Muscle of leg (tissue), 11 donors: Measurements from ENCODE around the gene ZNF827. TPM values are rescaled to one million over a fixed set of nuclear protein-coding genes. Genes with fewer than 3 reads are reported as not detected.
"Not testable (repeated sequence)": the region's sequence is repeated elsewhere in the genome, so short reads cannot be mapped to it uniquely, and the experiment has no call there.

ENCODE experiments used
- DNase-seq: peaks from one replicate; pipeline ENCODE4 v3.0.0; 2013
- H3K27ac ChIP-seq: one replicate; pipeline ENCODE4 v1.5.1; 2013; ENCODE audit warnings: mild to moderate bottlenecking, low read length, control low read depth
- H3K27me3 ChIP-seq: one replicate; pipeline ENCODE4 v1.6.1; 2013; ENCODE audit warnings: low read length; ENCODE audit not compliant: control insufficient read depth, insufficient read depth
- H3K36me3 ChIP-seq: one replicate; pipeline ENCODE4 v1.6.1; 2013; ENCODE audit warnings: low read length; ENCODE audit not compliant: control insufficient read depth, insufficient read depth
- H3K4me1 ChIP-seq: one replicate; pipeline ENCODE4 v1.6.1; 2013; ENCODE audit warnings: low read length; ENCODE audit not compliant: control insufficient read depth, insufficient read depth
- H3K4me3 ChIP-seq: one replicate; pipeline ENCODE4 v1.5.1; 2013; ENCODE audit warnings: low read length, control low read depth
- H3K9me3 ChIP-seq: replicated peaks from 2 replicates; pipeline ENCODE4 v1.6.1; 2013; ENCODE audit warnings: low read depth, low read length; ENCODE audit not compliant: control insufficient read depth
- WGBS: methylation state at CpG from one replicate; pipeline ENCODE4 v1.1.5; 2013; ENCODE audit warnings: missing lambda C conversion rate; ENCODE audit not compliant: insufficient coverage; 5-methylcytosine and 5-hydroxymethylcytosine counted together
- polyA plus RNA-seq, 8 donors: library from polyadenylated mRNA; unstranded; fragments of 120-200 nt; gene quantifications; one replicate each; pipeline versions ENCODE4 v1.2.1 to v1.2.3, GENCODE V29; 2013; ENCODE audit warnings: inconsistent platforms in 1 of 8, low replicate concordance in 1 of 8; ENCODE audit not compliant: insufficient read length in 8 of 8, insufficient read depth in 1 of 8
- total RNA-seq: library from RNA; stranded (reverse); fragments of 120-200 nt; gene quantifications from one replicate; pipeline ENCODE4 v1.2.4, GENCODE V29; 2013

The ZNF827 gene
- total and polyA plus RNA-seq, 9 donors, result 13.2 to 19.1 (median 16.2) TPM

DNA sequence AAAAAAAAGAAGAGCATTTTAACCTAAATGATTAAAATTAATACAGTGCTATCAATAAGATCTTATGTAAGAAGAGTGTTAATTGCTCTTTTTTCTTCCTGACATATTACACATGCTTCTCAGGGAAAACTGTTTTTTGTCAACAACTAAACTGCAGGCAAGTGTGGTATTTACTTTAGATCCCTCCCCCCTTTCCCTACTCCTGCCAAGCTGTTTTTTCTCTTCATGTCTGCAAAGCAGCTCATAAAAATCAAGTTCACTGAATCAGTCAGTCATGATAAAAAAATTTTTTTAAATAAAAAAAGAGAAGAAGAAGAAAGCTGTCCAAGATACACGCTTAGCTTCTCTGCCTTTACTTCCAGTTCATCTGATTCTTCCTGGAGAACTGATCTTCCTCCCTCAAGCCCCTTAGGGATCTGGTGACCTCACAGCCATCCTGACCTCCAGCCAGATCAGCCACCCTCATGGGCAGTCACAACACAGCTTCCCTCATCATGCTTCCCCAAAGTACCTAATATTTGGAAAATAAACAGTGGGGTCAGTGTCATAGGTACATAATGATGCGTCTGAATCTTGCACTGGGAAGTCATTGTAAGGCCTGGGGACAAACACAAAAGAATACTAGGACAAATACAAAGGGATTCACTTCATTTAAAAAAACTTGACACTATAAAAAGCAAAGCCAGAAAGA lies 87.0 kb downstream of the ZNF827 start:
- no CpG with 5 or more reads among the region's 2 CpGs for WGBS
- no peaks in the 10 kb centered on the region for H3K27me3 ChIP-seq
- H3K4me3 ChIP-seq, result no peak overlapping the region
- H3K9me3 ChIP-seq, result no peaks in the 10 kb centered on the region
- H3K27ac ChIP-seq, result no peak overlapping the region
- H3K36me3 ChIP-seq, result peaks cover 9% of the 10 kb centered on the region
- peaks cover 6% of the 10 kb centered on the region for H3K4me1 ChIP-seq
- no peak for DNase-seq

DNA sequence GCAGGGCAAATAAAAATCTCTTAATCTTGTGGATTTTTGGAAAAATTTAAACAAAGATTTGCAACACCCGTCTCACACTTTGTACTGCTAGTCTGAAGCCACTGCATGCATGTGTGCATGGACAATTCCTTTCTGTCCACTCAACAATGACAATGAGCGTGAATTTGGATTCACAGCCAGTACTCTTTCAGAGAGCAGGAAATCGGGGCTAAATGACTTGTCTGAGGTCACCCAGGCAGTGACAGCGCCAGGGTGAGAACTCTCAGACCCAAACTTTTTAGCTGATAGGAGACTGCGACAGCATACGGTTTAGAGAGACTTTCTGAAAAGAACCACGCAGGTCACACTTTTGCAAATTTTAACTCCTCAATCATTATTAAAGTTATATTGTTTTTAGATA lies 90.9 kb downstream of the ZNF827 start:
- Histone ChIP-seq H3K9me3 (no peaks in the 10 kb centered on the region), H3K27ac (peak overlapping the region; percentile 20), H3K4me3 (no peak overlapping the region), H3K27me3 (no peaks in the 10 kb centered on the region), H3K36me3 (peaks cover 17% of the 10 kb centered on the region), H3K4me1 (peaks cover 6% of the 10 kb centered on the region)
- no peak for DNase-seq
- WGBS, result 69% methylated on average over 2 of the region's 7 CpGs

DNA sequence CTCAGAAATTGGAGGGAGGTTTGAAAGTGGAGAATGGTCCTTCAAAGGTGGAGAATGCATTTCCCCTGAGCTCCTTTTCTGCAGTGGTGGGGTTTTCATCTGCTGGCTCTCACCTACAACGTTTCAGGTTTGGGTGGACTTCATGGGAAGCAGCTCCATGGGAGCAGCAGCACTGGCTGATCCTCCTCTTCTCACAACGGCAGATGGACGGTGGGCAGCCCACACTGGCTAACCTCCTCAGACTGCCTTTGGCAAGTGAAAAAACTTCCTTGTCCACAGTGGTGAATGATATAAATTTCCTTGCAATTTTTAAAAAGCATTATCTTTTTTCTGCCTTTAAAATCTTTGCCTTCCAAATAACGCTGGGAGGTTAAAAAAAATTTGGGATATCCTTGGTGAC lies 93.5 kb downstream of the ZNF827 start:
- no peak overlapping the region for H3K4me3 ChIP-seq
- H3K9me3 ChIP-seq, result no peaks in the 10 kb centered on the region
- H3K27me3 ChIP-seq, result no peaks in the 10 kb centered on the region
- H3K27ac ChIP-seq, result no peak overlapping the region
- no CpG with 5 or more reads among the region's 4 CpGs for WGBS
- peaks cover 21% of the 10 kb centered on the region for H3K36me3 ChIP-seq
- peaks cover 4% of the 10 kb centered on the region for H3K4me1 ChIP-seq
- DNase-seq, result no peak

DNA sequence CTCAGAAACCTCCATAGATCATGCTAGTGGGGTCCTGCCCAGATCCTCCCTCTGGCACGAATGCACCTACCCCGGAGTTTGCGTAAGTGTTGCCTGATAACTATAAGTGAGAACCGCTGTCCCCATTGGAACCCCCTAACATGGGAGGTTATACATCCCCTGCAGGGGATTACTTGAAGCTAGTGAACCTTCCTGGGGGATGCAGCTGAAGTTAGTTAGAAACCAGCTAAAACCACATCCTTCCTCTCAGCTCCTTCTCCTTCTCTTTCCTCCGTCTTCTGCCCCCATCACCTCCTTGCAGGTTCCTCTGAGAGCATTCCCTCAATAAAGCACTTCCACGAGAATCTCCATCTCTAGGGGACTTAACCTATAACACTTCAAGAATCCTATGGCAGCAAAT lies 95.0 kb downstream of the ZNF827 start:
- no peak for DNase-seq
- Histone ChIP-seq H3K4me1 (peaks cover 4% of the 10 kb centered on the region), H3K4me3 (no peak overlapping the region), H3K9me3 (no peaks in the 10 kb centered on the region), H3K36me3 (peaks cover 25% of the 10 kb centered on the region), H3K27ac (no peak overlapping the region), H3K27me3 (no peaks in the 10 kb centered on the region)
- WGBS, result 96% methylated on average over 4 of the region's 6 CpGs

DNA sequence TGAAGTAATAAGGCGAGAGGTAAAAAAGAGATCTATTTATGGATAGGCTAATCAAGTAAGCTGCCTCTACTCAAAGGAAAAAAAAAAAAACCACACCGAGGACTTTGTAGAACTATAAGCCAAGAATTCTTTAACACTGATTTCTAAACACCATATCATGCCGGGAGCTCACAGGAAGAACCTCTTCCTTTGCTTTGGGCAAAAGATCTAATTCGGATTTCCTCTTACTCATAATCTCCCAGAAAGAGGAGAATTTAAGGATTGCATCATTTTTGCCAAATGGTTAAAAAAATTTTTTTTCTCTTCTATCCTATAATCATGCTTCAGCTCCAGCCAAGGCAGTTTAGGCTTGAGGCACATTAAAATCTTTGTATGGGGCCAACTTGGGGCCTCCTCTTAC lies 95.5 kb downstream of the ZNF827 start:
- no peaks in the 10 kb centered on the region for H3K9me3 ChIP-seq
- H3K27ac ChIP-seq, result no peak overlapping the region
- WGBS, result no CpG with 5 or more reads among the region's 4 CpGs
- H3K4me3 ChIP-seq, result no peak overlapping the region
- H3K36me3 ChIP-seq, result peaks cover 25% of the 10 kb centered on the region
- DNase-seq, result no peak
- H3K27me3 ChIP-seq, result no peaks in the 10 kb centered on the region
- peaks cover 4% of the 10 kb centered on the region for H3K4me1 ChIP-seq

DNA sequence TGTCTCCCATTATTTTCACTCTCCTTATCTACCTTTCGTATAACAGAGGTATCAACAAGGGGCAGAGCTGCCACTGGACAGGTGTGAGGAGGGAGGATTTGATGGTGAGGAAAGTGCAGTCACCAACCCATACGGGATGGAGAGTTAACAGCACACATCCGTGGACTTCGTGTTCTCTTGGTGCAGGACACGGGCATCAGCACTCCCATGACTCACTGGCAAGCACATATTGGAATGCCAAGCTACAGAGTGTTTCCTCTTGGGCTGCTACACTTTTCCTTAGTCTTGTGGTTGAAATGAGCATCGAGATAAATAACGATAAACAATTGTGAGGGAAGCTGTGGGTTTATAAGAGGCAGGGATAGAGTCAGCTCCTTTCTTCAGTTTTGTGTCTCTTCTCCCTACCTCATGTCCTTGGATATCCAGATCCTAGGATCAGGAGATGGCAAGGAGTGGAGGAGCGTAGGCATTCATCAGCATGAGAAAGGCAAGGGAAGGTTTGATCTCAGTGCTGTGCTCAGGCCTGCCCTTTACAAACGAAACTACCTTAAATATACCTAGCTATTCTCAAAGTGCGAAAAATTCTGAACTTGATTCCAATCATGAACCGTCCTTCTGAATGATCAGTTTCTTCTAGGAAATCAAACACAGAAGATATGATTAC lies 96.3 kb downstream of the ZNF827 start:
- H3K27me3 ChIP-seq, result no peaks in the 10 kb centered on the region
- no peaks in the 10 kb centered on the region for H3K9me3 ChIP-seq
- peaks cover 25% of the 10 kb centered on the region for H3K36me3 ChIP-seq
- H3K27ac ChIP-seq, result no peak overlapping the region
- peaks cover 2% of the 10 kb centered on the region for H3K4me1 ChIP-seq
- WGBS, result 100% methylated on average over 3 of the region's 11 CpGs
- DNase-seq, result no peak
- no peak overlapping the region for H3K4me3 ChIP-seq

DNA sequence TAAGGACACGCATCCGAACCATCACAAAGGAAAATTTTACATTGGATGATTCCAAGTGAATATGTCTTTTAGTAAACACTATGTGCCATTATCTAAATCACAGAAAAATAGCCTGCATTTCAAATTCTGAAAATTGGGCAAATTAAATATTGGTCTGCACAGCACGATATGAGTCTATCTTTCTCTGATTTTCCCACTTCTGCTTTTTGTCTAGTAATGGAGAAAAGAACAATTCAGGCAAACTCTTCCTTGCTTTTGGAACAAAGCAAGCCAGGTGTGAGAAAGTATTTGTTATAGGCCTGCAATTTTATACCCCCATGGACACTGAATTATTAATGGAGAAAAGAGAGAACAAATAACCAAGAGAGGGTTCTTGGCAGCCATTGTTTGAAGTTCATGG lies 97.8 kb downstream of the ZNF827 start:
- no CpG with 5 or more reads among the region's 3 CpGs for WGBS
- no peak overlapping the region for H3K27ac ChIP-seq
- no peak for DNase-seq
- H3K9me3 ChIP-seq, result no peaks in the 10 kb centered on the region
- no peak overlapping the region for H3K4me3 ChIP-seq
- no peaks in the 10 kb centered on the region for H3K4me1 ChIP-seq
- H3K36me3 ChIP-seq, result peaks cover 24% of the 10 kb centered on the region
- H3K27me3 ChIP-seq, result no peaks in the 10 kb centered on the region

DNA sequence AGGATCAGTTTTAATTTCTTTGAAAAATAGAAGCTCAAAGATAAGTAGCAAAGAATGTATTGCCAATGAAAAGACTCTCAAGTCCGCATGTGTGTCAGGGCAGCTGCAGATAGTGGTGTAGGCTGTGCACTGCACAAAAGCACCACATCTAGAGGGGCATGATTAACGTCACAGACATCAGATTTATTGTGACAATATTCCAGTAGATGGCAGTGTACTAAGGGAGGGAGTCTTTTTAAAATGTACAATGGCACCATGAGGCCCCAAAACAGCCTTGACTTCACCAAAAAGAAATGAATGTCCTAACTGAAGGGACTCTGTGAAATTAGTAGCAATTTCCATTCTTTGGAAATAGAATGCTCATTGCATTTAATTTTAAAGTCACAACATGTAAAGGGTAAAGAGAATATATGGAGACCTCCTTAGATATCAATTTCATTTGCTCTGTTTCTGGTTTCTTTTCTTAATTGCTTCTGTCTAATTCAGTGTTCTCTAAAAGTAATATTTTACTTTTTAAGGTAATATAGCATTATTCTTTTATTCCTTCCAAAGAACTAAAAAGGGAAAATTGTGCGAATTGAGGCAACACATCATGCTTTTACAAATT lies 98.4 kb downstream of the ZNF827 start:
- peak; percentile 46 for DNase-seq
- Histone ChIP-seq H3K4me1 (no peaks in the 10 kb centered on the region), H3K9me3 (no peaks in the 10 kb centered on the region), H3K4me3 (no peak overlapping the region), H3K27ac (no peak overlapping the region), H3K27me3 (no peaks in the 10 kb centered on the region), H3K36me3 (peaks cover 20% of the 10 kb centered on the region)
- WGBS, result 80% methylated on average over 1 of the region's 3 CpGs

DNA sequence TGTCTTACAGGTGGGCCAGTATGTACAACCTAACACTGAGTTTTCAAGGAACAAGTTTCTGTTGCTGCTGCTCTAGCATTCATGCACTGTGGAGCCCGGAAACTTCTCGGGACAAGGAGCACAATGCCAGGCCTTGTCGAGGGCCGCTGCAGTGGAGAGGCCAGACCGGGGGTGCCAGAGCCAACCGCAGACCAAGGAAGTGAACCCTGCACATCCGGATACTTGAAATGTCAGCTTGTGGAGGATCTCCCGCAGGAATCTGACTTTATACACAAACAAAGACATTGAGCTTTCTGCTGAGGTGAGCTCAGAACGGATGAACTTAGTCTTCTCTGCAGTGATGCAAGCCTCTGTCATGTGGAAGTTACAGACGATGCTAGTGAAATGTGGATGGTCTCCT lies 99.5 kb downstream of the ZNF827 start:
- 88% methylated on average over 6 of the region's 10 CpGs for WGBS
- Histone ChIP-seq H3K27me3 (no peaks in the 10 kb centered on the region), H3K27ac (no peak overlapping the region), H3K36me3 (peaks cover 13% of the 10 kb centered on the region), H3K4me1 (no peaks in the 10 kb centered on the region), H3K4me3 (no peak overlapping the region), H3K9me3 (no peaks in the 10 kb centered on the region)
- no peak for DNase-seq

DNA sequence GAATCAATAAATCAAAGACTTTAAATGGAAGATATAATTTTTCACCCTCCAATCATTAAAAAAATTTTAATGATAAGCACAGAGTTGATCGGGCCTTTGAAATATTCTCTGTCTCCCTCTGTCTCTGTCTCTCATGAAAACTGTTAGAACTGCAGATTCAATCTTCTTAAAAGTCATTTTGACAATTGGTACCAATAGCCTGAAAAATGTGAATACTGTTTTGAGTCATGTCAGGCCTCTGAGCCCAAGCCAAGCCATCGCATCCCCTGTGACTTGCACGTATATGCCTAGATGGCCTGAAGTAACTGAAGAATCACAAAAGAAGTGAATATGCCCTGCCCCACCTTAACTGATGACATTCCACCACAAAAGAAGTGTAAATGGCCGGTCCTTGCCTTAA lies 106.2 kb downstream of the ZNF827 start:
- H3K4me3 ChIP-seq, H3K27ac ChIP-seq, H3K4me1 ChIP-seq, DNase-seq, H3K27me3 ChIP-seq, H3K36me3 ChIP-seq, H3K9me3 ChIP-seq: not testable (repeated sequence)
- no CpG with 5 or more reads among the region's 4 CpGs for WGBS
